CD4-positive, alpha-beta T cell treated with Interleukin-17A for 4 hours (primary cell): ENCODE results near the gene CHMP3.
A peak's percentile ranks its signal among the peaks of the same experiment; 100 is the strongest.
"Not testable (repeated sequence)": the region's sequence is repeated elsewhere in the genome, so short reads cannot be mapped to it uniquely, and the experiment has no call there.

Experiments
- DNase-seq: peaks from one replicate; pipeline ENCODE4 v3.0.0-alpha.2; 2020; ENCODE audit warnings: mixed read lengths

Gene CHMP3

GRCh38 chr2:86549440-86549839 lies 13.8 kb downstream of the CHMP3 start:
- not testable (repeated sequence) for DNase-seq

GRCh38 chr2:86548913-86549396 lies 14.3 kb downstream of the CHMP3 start:
- DNase-seq: not testable (repeated sequence)

- not testable (repeated sequence) for DNase-seq
Measured at GRCh38 chr2:86548165-86548912, 14.9 kb downstream of the CHMP3 start.

GRCh38 chr2:86545296-86545924 lies 17.8 kb downstream of the CHMP3 start:
- DNase-seq: not testable (repeated sequence)

GRCh38 chr2:86544278-86545099 lies 18.8 kb downstream of the CHMP3 start:
- not testable (repeated sequence) for DNase-seq

GRCh38 chr2:86543793-86544192 lies 19.4 kb downstream of the CHMP3 start:
- DNase-seq: no peak

GRCh38 chr2:86543335-86543734 lies 19.9 kb downstream of the CHMP3 start:
- no peak for DNase-seq

- no peak for DNase-seq
Measured at GRCh38 chr2:86542814-86543213, 20.4 kb downstream of the CHMP3 start.

GRCh38 chr2:86541334-86541733 lies 21.9 kb downstream of the CHMP3 start:
- DNase-seq: no peak

GRCh38 chr2:86533589-86533988 lies 29.7 kb downstream of the CHMP3 start:
- no peak for DNase-seq

GRCh38 chr2:86525421-86526340 lies 37.6 kb downstream of the CHMP3 start:
- DNase-seq: no peak

- DNase-seq: no peak
Measured at GRCh38 chr2:86523491-86523890, 39.8 kb downstream of the CHMP3 start.

- no peak for DNase-seq
Measured at GRCh38 chr2:86522711-86523110, 40.5 kb downstream of the CHMP3 start.

- DNase-seq: no peak
Measured at GRCh38 chr2:86521922-86522321, 41.3 kb downstream of the CHMP3 start.

GRCh38 chr2:86520153-86520552 lies 43.1 kb downstream of the CHMP3 start:
- no peak for DNase-seq

GRCh38 chr2:86519349-86519748 lies 43.9 kb downstream of the CHMP3 start:
- DNase-seq: no peak

- peak; percentile 55 for DNase-seq
Measured at GRCh38 chr2:86518481-86518880, 44.8 kb downstream of the CHMP3 start.

- DNase-seq: no peak
Measured at GRCh38 chr2:86513948-86514660, 49.1 kb downstream of the CHMP3 start.

- DNase-seq: no peak
Measured at GRCh38 chr2:86512892-86513291, 50.4 kb downstream of the CHMP3 start.

- DNase-seq: no peak
Measured at GRCh38 chr2:86512034-86512433, 51.2 kb downstream of the CHMP3 start.

- DNase-seq: no peak
Measured at GRCh38 chr2:86510436-86510933, 52.8 kb downstream of the CHMP3 start.
